ENCODE data around the gene FAM200B. TPM values are rescaled to one million over a fixed set of nuclear protein-coding genes. Genes with fewer than 3 reads are reported as not detected.

FAM200B gene
- total RNA-seq = 10 to 100 TPM; 40.7 to 60.0 (median 50.3) TPM
- 10 to 100 TPM; 67.1 to 69.2 TPM for polyA plus RNA-seq
- long read RNA-seq, donor 1, full-length matches to known transcripts = 14 of 18 reads
- long read RNA-seq, donor 1, partial matches to known transcripts = 0 of 18 reads
- long read RNA-seq, donor 1, other reads (novel, unspliced or antisense) = 4 of 18 reads
- long read RNA-seq, donor 2, full-length matches to known transcripts = 20 of 20 reads
- long read RNA-seq, donor 2, partial matches to known transcripts = 0 of 20 reads
- long read RNA-seq, donor 2, other reads (novel, unspliced or antisense) = 0 of 20 reads
- long read RNA-seq, donor 3, full-length matches to known transcripts = 28 of 33 reads
- long read RNA-seq, donor 3, partial matches to known transcripts = 1 of 33 reads
- long read RNA-seq, donor 3, other reads (novel, unspliced or antisense) = 4 of 33 reads

DNA sequence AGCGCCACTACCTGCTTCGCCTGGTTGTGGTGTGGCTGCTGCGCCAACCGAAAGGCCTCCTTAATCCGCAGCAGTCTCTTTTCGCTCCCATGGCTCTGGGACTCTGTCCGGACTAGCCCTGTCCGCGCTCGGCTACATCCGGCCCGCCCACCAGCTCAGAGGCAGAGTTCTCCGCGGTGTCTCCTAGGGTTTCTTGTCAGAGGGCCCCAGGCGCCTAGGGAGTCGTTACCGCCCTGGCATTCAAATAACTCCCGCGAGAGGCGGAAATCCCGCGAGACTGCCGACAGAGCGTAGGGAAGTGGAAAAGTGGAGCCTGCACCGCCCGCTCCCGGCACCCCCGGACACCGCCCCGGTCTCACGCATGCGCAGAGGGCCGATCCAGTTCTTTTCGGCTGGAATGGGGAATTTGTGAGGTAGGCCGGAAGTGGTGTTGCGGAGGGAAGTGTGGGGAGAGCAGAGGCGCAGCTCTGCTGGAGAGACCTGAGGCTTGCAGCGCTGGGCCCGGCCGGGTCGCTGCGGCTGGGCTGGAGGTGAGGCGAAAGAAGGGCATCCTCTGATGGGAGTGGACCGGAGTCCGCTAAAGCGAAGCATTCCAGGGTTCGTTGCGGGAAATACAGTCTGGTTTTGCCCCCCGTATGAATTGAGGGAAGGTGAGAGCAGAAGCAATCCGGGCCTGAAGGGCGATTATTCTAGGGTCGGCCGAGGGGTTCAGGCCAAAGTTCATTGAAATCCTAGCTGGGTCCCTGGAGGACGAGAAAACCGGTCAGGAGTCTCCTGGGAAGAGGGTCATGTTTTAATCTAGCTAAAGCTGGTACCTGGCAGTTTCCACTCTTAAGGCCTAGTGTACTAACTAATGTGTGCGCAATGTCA lies at the start of gene FAM200B:
Gene FAM200B, plus strand, starts transcription at position 456 of the 870 bp plus-strand sequence. CDS start 5,151 bp downstream, outside the sequence.
- intact Hi-C loops (cut with DNase I) = no loop called here
- peak within 1 kb of the TSS; percentile 56 for H3K4me3 ChIP-seq
- DNase-seq = peak; percentile 99 to 100 (median 100)
- TF ChIP-seq POLR2A (IDR thresholded peaks at IDR 0.05) (peak; percentile 82), EP300 (IDR thresholded peaks at IDR 0.05) (no peak)
- TF ChIP-seq, protein P1, sequence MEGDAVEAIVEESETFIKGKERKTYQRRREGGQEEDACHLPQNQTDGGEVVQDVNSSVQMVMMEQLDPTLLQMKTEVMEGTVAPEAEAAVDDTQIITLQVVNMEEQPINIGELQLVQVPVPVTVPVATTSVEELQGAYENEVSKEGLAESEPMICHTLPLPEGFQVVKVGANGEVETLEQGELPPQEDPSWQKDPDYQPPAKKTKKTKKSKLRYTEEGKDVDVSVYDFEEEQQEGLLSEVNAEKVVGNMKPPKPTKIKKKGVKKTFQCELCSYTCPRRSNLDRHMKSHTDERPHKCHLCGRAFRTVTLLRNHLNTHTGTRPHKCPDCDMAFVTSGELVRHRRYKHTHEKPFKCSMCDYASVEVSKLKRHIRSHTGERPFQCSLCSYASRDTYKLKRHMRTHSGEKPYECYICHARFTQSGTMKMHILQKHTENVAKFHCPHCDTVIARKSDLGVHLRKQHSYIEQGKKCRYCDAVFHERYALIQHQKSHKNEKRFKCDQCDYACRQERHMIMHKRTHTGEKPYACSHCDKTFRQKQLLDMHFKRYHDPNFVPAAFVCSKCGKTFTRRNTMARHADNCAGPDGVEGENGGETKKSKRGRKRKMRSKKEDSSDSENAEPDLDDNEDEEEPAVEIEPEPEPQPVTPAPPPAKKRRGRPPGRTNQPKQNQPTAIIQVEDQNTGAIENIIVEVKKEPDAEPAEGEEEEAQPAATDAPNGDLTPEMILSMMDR (IDR thresholded peaks at IDR 0.05) = peak; percentile 11 to 43 (median 39)
- H3K4me1 ChIP-seq (ENCODE audit: insufficient read depth) = peaks cover 2% of the 10 kb centered on the region
- no peaks in the 10 kb centered on the region for H3K9me3 ChIP-seq
- no peaks in the 10 kb centered on the region for H3K36me3 ChIP-seq
- H3K27ac ChIP-seq = peak within 1 kb of the TSS in 1 of 2 donors; percentile 83
- H3K27me3 ChIP-seq = no peaks in the 10 kb centered on the region
- 1% methylated on average over 56 of the region's 56 CpGs for WGBS, 3 donors

DNA sequence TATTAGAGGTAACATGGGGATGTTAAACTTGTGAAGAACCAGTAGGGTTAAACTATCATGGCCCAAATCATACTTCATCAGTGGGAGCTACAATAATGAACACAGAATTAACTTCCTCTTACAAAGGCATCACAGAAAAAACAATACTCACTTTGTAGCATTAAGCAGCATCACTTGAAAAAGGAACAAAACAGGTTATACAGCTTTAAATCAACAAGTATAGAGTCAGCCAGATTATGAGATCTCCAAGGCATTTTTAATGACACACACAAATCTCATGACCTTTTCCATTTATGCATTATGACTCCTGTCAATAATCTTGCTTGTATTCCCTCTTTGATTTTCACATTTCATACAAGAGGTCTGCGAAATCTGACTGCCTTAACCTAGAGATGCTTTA lies 44.8 kb upstream of the FAM200B start:
- Histone ChIP-seq H3K4me3 (no peak overlapping the region), H3K36me3 (no peaks in the 10 kb centered on the region), H3K27ac (no peak overlapping the region), H3K4me1 (ENCODE audit: insufficient read depth) (no peaks in the 10 kb centered on the region), H3K27me3 (no peaks in the 10 kb centered on the region), H3K9me3 (no peaks in the 10 kb centered on the region)
- no peak for DNase-seq
- TF ChIP-seq EP300 (IDR thresholded peaks at IDR 0.05) = no peak
- TF ChIP-seq, protein P1 (IDR thresholded peaks at IDR 0.05) = no peak
- TF ChIP-seq POLR2A (IDR thresholded peaks at IDR 0.05) = no peak
- intact Hi-C loops (cut with DNase I) = no loop called here
- WGBS, 3 donors = 94 to 100% (median 98%) methylated on average over 1 of the region's 1 CpG

DNA sequence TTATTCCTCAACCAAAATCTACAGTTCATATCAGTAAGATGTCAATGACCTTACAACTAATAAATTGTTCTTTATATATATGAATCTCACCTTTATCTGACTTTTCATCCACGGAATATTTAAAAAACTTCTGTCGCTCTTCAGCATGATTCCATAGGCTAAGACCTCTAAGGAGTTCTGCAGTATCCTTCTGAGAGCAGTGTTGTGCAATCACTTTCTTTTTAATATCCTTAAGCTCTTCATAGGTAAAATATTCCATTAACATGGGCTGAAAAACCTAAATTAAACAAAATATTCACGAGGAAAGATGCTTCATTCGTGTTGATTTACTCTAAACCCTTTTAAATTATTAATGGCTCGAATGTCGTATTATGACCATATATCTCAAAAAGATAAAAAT lies 43.2 kb upstream of the FAM200B start:
- WGBS, 3 donors = 90 to 92% (median 91%) methylated on average over 6 of the region's 6 CpGs
- H3K36me3 ChIP-seq = no peaks in the 10 kb centered on the region
- no peaks in the 10 kb centered on the region for H3K27me3 ChIP-seq
- no peaks in the 10 kb centered on the region for H3K9me3 ChIP-seq
- no peak overlapping the region for H3K27ac ChIP-seq
- TF ChIP-seq, protein P1 (IDR thresholded peaks at IDR 0.05) = no peak
- TF ChIP-seq EP300 (IDR thresholded peaks at IDR 0.05) (no peak), POLR2A (IDR thresholded peaks at IDR 0.05) (no peak)
- DNase-seq = no peak
- no peaks in the 10 kb centered on the region for H3K4me1 ChIP-seq (ENCODE audit: insufficient read depth)
- intact Hi-C loops (cut with DNase I) = no loop called here
- H3K4me3 ChIP-seq = no peak overlapping the region

DNA sequence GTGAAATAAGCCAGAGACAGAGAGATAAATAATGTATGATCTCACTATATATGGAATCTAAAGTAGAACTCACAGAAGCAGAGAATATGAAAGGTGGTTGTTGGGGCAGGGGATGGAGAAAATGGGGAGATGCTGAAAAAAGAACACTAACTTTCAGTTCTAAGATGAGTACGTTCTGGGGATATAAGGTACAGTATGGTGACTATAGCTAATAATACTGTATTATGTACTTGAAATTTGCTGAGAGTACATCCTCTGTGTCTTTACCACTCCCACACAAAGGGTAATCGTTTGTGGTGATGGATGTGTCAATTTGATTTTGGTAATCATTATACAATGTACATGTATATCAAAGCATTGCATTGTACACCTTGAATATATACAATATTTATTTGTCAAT lies 33.0 kb upstream of the FAM200B start:
- Histone ChIP-seq H3K27ac (no peak overlapping the region), H3K4me1 (ENCODE audit: insufficient read depth) (peaks cover 10% of the 10 kb centered on the region), H3K9me3 (no peaks in the 10 kb centered on the region), H3K36me3 (no peaks in the 10 kb centered on the region), H3K27me3 (no peaks in the 10 kb centered on the region), H3K4me3 (no peak overlapping the region)
- intact Hi-C loops (cut with DNase I) = loop anchor here in 1 of 4 donors (10.0 kb wide), 1 partner anchor 174 kb away; no protein-coding TSS in a partner anchor
- 50 to 58% (median 50%) methylated on average over 2 of the region's 2 CpGs for WGBS, 3 donors
- TF ChIP-seq EP300 (IDR thresholded peaks at IDR 0.05) (no peak), POLR2A (IDR thresholded peaks at IDR 0.05) (no peak)
- no peak for DNase-seq
